T-helper 2 cell treated with Interferon-gamma antibody and Interleukin-4, amounts not matched to agents 100 ng/mL and 5 ng/mL, for 36 hours (primary cell): ENCODE results near the gene OPALIN. TPM values are rescaled to one million over a fixed set of nuclear protein-coding genes. Genes with fewer than 3 reads are reported as not detected.
"Not testable (repeated sequence)": the region's sequence is repeated elsewhere in the genome, so short reads cannot be mapped to it uniquely, and the experiment has no call there.

Source experiments
- intact Hi-C: fragments of 100-400 bp; cut with micrococcal nuclease; formaldehyde crosslinking; loops from one replicate; pipeline ENCODE4 v1.15.1; 2023
- total RNA-seq: library from RNA; stranded (reverse); gene quantifications from 2 replicates; pipeline ENCODE4 v1.2.3, GENCODE V29; 2022

Gene OPALIN
- total RNA-seq, 1 donor from 2014 or later, result not detected

- intact Hi-C loops, result no loop called here
Measured at GRCh38 chr10:96339383-96339782, 19.4 kb downstream of the OPALIN start.

- intact Hi-C loops, result no loop called here
Measured at GRCh38 chr10:96338279-96338925, 20.4 kb downstream of the OPALIN start.

- intact Hi-C loops, result no loop called here
Measured at GRCh38 chr10:96337106-96337505, 21.7 kb downstream of the OPALIN start.

- intact Hi-C loops, result no loop called here
Measured at GRCh38 chr10:96334616-96335526, 23.9 kb downstream of the OPALIN start.

- intact Hi-C loops, result no loop called here
Measured at GRCh38 chr10:96333101-96333500, 25.7 kb downstream of the OPALIN start.

- intact Hi-C loops, result no loop called here
Measured at GRCh38 chr10:96327462-96327861, 31.3 kb downstream of the OPALIN start.

DNA sequence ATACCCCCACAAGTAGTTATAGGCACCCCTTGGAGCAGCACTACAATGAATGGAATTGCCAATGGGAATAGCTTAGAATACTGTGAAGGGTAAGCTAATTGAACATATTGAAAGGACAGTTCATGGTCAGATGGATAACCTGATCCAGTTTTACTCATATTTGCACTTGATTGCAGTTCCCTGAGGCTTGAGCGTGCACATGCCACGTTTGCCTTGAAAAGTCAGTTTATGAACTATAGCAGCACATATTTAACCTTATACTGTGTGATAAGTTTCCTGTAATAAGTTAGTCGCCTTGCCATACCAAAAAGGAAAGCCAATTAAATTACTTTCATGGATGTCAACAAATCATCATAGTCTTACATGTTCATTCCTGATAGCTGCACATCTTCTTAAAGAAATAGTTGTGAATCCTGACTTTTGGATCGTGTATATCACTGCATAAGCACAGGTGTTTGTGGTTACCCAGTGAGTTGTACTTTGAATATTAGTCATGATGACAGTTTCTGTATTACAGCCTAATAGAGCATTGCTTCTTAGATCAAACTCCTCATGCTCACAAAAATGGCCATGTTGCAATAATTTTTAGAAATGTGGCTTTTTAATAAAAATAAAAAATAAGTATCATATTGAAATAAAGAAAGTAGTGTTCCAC is 33.0 kb downstream of the OPALIN start:
- intact Hi-C loops, result no loop called here

DNA sequence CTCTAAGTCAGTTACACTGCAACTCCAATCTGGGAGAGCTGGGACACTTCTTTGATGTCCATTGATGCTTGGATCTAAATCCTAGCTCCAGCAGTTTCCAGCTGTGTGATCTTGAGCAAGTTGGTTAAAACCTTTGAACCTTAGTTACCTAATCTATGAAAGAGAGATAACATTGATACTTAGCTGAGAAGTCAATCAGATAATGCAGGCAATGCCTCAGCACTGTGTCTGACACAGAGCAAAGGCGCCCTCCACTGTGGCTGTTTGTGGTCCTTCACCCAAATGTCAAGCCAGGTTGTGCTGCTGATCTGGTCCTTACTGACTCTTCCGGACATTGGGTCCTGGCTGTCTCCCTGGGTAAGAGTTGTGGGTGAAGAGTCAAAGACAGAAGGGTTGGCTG is 34.4 kb downstream of the OPALIN start:
- intact Hi-C loops, result no loop called here

GRCh38 chr10:96322275-96322674 is 36.5 kb downstream of the OPALIN start:
- intact Hi-C loops, result no loop called here

GRCh38 chr10:96321822-96322221 is 37.0 kb downstream of the OPALIN start:
- intact Hi-C loops, result no loop called here

DNA sequence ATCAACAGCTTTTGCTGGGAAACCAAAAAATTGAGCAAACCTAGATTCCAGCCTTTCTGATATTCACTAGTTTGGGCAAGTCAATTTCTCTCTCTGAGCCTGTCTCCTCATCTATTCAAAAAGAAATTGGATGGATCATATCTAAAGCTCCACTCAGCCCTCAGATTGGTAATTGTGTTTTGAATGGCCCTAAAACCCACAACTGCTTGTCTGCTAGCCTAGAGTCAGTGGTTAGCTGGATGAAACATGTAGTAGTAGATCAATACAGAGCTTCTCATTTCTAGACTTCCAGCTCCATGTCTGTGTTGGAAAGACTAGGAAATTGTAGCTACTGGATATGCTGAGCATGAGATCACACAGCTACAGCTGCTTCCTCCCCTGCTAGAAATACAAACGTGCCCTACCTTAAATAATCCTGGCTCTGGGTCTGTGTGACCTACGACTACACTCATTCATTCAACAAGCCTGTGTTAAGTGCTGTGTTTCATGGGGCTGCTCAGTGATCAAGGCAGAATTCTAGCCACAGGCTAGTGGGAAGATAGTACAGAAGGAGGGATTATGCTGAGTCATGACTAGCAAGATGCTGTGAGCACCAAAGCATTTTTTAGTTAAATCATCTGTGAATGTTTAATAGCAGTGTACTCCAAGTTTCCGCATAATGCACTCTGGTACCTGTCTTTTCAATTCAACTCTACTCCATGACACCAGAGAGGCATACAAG is 38.9 kb downstream of the OPALIN start:
- intact Hi-C loops, result no loop called here

DNA sequence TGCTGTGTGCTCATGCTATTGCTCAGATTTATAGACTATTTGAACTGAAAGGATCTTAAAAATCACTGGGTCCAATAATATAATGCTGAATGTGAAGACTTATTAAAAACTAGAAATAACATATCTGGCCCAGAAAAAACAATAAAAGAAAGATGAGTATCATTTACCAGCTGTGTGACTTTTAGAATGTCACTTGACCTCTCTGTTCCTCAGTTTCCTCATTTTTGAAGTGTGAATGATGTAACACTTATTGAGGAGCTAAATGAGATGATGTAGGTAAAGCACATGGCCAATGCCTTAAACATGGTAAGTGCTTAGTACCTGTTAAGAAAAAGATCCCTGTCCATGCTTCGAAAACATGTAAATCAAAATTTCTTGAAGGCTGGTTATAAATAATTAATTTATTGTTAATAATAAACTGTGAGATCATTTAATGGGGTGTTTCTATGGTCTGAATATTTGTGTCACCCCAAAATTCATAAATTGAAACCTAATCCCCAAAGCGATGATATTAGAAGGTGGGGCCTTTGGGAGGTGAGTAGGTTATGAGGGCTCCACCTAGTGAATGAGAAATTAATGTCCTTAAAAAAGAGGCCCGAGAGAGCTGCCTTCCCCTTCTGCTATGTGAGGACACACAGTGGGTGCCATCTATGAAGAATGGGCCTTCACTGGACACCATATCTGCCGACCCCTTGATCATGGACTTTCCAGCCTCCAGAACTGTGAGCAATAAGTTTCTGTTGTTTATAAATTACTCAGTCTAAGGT is 41.6 kb downstream of the OPALIN start:
- intact Hi-C loops, result no loop called here

DNA sequence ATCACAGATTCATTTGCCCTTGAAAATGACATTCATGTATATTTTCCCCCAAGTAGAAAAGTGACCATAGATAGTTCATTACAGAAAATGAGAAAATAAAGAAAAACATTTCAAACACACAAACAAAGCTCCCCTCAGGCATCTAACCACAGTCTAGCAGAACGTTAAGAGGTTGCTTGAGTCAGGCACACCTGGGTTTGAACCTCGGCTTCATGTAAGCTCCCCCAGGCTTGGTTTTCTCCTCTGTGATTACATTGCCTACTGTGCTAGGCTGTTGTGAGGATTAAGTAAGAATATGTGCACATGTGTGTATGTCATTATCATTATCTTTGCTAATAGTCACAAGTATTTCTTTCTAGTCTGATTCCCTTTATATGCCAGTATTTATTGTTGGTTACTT is 45.5 kb downstream of the OPALIN start:
- intact Hi-C loops, result no loop called here

DNA sequence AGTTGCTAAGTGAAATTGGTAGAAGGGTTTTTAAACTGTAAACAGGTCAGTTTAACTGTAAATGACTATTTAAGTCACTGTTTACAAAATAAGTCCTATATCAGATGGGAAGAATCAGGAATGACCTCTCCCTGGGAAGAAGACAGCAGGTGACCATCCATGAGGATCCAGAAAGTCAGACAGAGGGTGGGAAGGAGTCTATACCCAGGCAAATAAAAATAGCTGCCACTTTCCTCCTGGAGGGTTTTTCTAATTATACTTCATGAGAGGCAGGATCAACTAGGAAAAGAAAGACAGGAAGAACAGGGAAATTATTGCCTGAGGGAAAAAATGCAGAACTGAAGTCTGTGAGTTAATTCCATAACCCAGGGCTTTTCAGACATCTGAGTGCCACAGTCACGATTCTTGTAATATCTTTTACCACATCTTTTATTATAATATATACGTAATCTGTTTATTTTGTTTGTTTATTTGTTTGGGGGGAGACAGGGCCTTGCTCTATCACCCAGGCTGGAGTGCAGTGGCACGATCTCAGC is 47.6 kb downstream of the OPALIN start:
- intact Hi-C loops, result no loop called here

DNA sequence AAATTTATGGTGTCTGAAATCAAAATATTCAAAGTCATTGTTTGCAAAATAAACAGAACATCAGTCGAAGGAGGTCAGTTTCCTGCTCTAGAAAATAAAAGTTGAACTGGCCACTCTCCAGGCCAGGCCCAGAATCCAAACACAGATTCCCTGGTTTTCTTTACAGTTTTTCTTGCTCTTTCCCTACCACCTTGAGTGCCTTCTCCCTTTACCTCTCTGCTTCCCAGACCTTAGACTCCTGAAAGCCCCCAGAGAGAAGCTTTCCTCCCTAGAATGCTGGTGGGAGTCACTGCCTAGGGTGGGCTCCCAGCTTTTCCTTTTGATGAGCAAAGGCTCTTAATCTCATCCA is 48.5 kb downstream of the OPALIN start:
- intact Hi-C loops, result no loop called here

- intact Hi-C loops, result no loop called here
Measured at GRCh38 chr10:96309628-96310320, 49.0 kb downstream of the OPALIN start.

GRCh38 chr10:96308854-96309253 is 49.9 kb downstream of the OPALIN start:
- intact Hi-C loops, result not testable (repeated sequence)

- intact Hi-C loops, result no loop called here
Measured at GRCh38 chr10:96306516-96306915, 52.3 kb downstream of the OPALIN start.

GRCh38 chr10:96305019-96305418 is 53.8 kb downstream of the OPALIN start:
- intact Hi-C loops, result no loop called here

- intact Hi-C loops, result no loop called here
Measured at GRCh38 chr10:96304230-96304629, 54.6 kb downstream of the OPALIN start, which contains the start of gene DNTT. TSS of gene DNTT (plus strand) at chr10:96304434. CDS start at chr10:96304498, 64 bp downstream.
